D721Med (cell line): ENCODE data around the gene UBE4B.

Experiments
- DNase-seq: peaks from one replicate; pipeline ENCODE4 v3.0.0; 2011; ENCODE audit warnings: low spot score; ENCODE audit not compliant: insufficient read length
- FAIRE-seq: peaks from 2 replicates; lab custom pipeline; 2011; peaks lifted over from hg19 to GRCh38; lab: Jason Lieb, UNC
- TF ChIP-seq, protein P1 (sequence below): IDR thresholded peaks from 2 replicates; pipeline ENCODE4 v1.5.1; 2012; ENCODE audit warnings: mild to moderate bottlenecking, control low read depth; ENCODE audit not compliant: insufficient read depth; ENCODE audit errors: missing control alignments

The UBE4B gene

DNA sequence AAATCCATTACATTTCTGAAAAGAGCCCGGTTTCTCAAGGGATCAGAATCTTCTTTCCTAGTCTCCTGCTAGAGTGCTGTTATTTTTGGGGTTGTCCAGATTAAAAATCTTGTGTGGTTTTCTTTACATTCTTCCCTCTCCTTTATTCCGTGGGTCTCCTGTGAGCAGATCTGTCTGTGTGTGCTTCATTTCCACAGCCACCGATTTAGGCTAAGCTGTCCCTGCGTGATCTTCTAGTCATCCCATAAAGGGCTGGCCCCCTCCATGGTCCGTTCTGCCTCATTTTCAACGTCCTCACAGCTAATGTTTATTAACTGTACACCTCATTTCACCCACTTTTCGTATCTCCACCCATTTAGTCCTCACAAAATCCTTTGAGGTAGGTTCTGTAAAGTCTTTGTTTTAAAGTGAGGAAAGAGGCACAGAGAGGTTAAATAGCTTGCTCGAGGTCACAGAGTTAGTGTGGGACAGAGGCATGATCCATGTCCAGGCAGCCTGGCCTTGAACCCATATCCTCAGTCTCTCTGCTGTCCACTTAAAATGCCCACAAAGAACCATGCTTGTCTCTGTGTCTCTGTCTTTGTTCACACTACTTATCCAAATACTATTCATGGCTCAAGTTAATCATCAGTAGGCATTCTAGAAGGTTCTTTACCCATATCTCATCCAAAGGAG lies 139.4 kb downstream of the UBE4B start:
- TF ChIP-seq, protein P1, sequence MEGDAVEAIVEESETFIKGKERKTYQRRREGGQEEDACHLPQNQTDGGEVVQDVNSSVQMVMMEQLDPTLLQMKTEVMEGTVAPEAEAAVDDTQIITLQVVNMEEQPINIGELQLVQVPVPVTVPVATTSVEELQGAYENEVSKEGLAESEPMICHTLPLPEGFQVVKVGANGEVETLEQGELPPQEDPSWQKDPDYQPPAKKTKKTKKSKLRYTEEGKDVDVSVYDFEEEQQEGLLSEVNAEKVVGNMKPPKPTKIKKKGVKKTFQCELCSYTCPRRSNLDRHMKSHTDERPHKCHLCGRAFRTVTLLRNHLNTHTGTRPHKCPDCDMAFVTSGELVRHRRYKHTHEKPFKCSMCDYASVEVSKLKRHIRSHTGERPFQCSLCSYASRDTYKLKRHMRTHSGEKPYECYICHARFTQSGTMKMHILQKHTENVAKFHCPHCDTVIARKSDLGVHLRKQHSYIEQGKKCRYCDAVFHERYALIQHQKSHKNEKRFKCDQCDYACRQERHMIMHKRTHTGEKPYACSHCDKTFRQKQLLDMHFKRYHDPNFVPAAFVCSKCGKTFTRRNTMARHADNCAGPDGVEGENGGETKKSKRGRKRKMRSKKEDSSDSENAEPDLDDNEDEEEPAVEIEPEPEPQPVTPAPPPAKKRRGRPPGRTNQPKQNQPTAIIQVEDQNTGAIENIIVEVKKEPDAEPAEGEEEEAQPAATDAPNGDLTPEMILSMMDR: no peak
- DNase-seq: no peak
- FAIRE-seq: no peak

DNA sequence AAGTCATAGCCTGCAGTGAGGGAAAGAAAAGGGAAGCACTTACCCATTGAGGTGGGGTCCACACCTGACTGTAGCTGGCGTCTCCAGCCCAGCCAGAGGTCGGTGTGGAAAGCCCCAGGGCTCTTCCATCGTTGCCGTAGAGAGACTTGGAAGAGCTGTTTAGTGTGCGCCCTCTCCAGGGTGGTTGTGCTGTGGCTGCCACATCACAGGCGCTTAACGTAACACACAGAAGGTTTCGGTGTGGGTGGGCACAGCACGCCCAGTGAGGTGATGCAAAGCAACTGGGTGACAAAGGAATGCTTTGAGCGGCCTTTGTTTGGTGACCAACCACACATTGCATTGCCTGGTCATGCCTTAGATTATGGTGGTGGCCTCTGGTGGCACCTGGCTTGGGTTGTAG lies 140.8 kb downstream of the UBE4B start:
- DNase-seq (no peak), FAIRE-seq (no peak)
- TF ChIP-seq, protein P1: no peak

DNA sequence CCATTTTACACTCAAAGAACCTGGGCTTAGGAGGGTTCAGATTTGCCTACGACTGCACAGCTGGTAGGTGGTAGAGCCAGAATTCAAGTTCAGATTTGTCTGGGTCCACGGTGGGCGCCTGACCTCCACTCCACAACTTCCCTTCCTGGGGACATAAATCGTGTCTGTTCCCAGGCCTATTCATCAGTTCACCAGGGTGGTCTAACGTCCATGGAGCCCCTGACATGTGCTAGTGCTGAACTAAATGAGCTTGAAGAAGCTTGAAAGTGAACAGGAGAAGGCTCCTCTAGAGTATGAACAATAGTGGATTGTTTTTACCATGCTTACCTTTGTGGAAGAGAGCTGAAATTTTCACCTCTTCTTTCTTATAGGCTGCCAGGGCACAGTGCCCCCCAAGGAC lies 145.1 kb downstream of the UBE4B start:
- DNase-seq: no peak
- TF ChIP-seq, protein P1: no peak
- FAIRE-seq: no peak

DNA sequence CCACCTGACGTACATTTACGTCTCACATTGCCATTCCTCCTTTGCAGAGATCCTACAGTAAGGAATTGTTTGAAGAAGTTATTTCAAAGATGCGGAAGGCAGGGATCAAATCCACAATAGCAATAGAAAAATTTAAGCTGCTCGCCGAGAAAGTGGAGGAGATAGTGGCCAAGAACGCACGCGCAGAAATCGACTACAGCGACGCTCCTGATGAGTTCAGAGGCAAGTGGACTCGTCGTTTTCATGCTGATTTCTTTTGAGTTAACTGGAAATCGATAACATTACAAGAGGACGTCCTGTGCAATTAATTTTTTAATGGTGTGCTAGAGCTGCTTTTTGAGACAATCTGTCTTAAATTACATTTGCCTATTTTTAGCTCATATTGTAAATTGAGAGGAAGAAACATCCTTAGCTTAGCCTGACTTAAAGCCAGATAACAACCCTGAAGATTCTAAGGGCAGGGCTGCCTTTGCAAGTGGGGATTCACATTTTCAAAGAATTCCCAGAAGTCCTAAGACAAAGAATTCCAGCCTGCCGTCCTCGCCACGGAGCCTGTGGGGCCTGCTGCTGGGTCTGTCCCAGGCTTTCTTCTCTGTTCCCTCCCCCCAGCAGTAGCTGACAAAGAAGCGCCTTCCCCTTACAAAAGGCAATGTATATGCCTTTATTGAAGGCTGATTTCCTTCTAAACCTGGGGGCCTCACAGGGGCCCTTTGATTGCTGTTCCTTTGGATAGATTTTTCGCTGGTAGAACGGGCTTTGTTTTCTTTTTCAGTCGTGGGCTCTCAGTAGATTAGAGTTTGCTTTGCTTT lies 146.0 kb downstream of the UBE4B start:
- no peak for DNase-seq
- no peak for FAIRE-seq
- TF ChIP-seq, protein P1: no peak

DNA sequence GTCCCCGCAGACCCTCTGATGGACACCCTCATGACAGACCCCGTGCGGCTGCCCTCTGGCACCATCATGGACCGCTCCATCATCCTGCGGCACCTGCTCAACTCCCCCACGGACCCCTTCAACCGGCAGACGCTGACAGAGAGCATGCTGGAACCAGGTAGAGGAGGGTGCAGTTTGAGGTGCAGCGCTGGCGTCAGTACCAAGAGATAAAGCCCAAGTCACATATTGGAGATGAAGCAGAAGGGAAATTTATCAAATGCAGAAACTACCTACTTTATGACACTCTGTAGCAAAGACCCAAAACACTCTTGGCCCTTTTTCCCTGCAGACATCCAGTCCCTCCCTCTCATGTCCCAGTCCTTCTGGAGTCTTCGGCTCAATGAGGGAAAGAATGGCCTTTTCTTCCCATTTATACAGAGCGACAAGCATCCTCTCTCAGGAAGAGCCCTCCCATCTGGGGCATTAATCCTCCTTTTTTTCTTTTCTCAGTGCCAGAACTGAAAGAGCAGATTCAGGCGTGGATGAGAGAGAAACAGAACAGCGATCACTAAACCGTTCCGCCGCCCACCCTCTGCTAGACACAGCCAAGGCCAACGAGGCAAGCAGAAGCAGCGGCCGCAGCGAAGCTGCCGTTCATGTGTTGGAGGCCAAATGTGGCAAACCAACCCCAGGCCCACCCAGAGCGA lies 146.8 kb downstream of the UBE4B start:
- TF ChIP-seq, protein P1: no peak
- DNase-seq: no peak

DNA sequence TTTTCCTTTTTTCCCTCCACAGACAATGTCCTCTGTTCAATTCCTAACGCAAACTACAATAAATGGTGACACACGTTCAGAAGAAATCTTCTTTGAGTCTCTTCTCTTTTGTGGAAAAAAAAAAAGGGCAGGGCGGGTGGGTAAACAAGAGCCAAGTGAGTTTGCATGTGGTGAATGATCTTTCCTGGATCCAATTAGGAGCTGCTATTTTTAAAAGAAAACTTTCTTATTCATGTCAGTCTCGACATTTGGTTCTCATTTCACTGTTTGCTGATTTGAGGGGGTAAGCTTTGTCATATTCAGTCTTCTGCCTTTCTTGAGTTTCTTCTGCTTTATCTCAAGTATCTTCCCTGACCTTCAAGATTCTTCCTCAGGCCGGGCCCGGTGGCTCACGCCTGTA lies 148.4 kb downstream of the UBE4B start:
- TF ChIP-seq, protein P1: no peak
- FAIRE-seq (no peak), DNase-seq (no peak)

More for the DNA sequence above, 146.8 kb downstream of the UBE4B start:
- FAIRE-seq: no peak

DNA sequence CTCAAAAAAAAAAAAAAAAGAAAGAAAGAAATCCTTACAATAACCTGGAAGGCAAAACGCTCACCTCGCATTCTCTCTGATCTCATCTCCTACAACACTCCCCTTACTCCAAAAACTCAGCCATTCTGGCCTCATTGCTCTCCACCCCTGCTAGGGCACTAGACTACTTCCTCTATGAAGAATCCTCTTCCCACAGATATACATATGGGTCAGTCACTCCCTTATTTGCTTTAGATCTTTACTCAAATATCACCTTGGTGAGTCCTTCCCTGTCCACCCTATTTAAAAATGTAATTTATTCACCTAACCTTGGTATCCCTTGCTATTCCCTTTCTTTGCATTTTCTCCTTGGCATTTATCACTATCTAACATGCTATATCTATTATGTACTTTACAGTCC lies 153.0 kb downstream of the UBE4B start:
- FAIRE-seq (no peak), DNase-seq (no peak)
- TF ChIP-seq, protein P1: no peak
